ENCODE results near the gene P2RY2. TPM values are rescaled to one million over a fixed set of nuclear protein-coding genes. Genes with fewer than 3 reads are reported as not detected.

The P2RY2 gene
- total RNA-seq, 2 donors from 2014 or later = 0.74 to 3.1 TPM

GRCh38 chr11:73234471-73235181 is 16.5 kb downstream of the P2RY2 start:
- peak; percentile 67 for DNase-seq (ENCODE audit: low spot score)
- intact Hi-C loops (cut with DNase I) = no loop called here

- DNase-seq (ENCODE audit: low spot score) = no peak
- intact Hi-C loops (cut with DNase I) = no loop called here
These were observed 17.2 kb downstream of the P2RY2 start for GRCh38 chr11:73235236-73235786.

DNA sequence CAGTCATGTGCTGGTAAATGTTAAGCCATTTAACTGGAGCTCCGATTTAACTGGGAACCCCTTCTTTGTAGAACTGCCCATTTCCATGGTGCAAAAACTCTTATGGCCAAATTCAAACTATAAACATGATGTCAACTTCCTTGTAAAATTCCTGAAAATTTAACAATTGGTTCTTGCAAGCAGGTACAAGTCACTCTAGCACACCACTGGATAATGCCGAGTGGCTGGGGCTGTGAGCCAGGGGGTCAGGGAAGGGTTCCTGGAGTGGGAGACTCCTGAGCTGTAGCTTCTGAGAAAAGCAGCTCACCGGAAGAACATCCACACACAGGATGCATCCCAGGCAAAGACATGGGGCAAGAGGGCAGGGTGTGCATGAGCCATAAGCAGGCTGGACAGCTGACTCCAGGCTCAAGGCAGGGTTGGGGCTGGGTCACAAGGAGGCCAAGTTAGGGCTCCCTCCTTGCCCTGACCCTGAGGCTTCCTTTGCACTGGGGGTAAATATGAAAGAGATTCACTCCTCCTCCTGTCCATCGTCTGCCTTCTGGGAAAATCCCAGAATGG is 18.2 kb downstream of the P2RY2 start:
- intact Hi-C loops (cut with DNase I) = no loop called here
- peak; percentile 38 for DNase-seq (ENCODE audit: low spot score)

- peak; percentile 71 for DNase-seq (ENCODE audit: low spot score)
- intact Hi-C loops (cut with DNase I) = no loop called here
These were observed 18.8 kb downstream of the P2RY2 start for GRCh38 chr11:73236854-73237253.

GRCh38 chr11:73237471-73238290 is 19.6 kb downstream of the P2RY2 start:
- peak; percentile 78 for DNase-seq (ENCODE audit: low spot score)
- intact Hi-C loops (cut with DNase I) = no loop called here

DNA sequence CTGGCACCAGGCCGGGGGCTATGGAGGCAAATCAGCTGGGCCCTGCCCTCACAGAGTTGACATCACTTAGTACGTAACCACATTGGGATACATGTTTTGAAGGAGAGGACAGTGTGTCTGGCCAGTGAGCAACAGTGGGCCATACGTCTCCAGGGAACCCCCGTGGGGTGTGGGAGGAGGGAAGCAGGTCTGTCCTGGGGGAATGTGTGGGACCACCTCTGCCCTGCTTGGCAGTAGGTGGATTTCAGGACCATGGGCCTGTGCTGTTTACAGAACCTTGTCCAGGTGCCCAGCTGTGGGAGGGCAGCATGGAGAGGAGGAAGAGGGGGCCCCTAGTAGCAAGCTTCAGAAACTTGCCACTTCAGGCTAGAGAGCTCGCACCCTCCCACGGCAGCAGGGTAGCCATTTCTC is 21.0 kb downstream of the P2RY2 start:
- DNase-seq (ENCODE audit: low spot score) = peak; percentile 59
- intact Hi-C loops (cut with DNase I) = no loop called here

DNA sequence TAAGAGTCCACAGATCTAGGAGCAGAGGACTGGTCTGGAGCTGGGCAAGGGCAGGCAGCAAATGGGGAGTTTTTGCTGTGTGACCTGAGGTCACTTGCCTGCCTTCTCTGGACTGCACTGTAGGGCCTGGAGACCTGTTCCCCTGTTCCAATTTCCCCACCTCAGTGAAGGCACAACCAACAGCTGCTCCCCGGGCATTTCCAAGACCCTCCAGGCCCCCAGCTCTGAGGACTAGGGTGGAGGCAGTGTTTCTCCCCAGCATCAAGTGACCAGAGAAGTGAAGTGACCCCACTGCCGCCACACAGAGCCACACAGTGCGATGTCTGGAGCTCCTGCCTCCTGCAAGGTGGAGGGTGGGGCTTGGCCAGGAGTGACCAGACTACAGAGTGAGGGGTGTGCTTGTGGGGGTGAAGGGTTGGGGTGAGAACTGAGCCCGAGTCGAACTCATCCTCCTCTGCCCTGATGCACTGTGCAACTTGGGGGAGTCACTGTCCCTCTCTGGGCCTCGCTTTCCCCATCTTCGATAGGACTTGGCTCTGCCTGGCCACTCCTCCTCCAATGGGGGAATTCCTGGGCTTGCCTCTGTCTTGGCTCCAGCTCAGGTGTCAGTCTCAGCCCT is 21.6 kb downstream of the P2RY2 start:
- intact Hi-C loops (cut with DNase I) = loop anchor here in 1 of 2 donors (5.0 to 10.0 kb wide), 3 partner anchors 48 to 415 kb away; no protein-coding TSS in a partner anchor
- DNase-seq (ENCODE audit: low spot score) = peak; percentile 74

DNA sequence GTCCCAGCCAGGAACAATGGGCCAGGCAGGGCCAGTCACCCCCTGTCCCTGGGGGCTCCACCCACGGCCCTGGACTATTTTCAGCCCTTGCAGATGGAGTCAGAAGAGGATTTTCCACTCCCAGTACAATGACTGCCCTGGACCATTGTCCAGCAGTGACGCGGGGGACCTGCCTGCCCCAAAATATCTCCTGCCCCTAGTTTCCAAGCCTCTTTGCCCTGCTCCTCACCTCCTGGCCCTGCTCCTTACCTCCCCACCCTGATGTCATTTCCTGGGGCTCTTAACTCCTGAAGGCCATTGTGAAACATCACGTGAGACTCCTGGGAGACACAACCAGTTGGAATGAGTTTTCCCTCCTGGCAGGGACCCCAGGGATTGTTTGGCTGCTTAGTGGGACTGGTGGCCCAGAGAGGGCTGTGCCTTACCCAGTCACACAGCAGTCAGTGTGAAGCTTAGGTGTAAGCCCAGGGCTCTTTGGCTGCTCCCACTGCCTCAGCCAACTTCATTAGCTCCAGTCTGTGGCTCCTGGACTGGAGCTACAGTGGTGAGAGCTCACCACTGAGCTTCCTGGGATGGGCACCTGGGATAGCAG is 22.2 kb downstream of the P2RY2 start:
- DNase-seq (ENCODE audit: low spot score) = peak; percentile 89
- intact Hi-C loops (cut with DNase I) = loop anchor here in 1 of 2 donors (5.0 to 10.0 kb wide), 3 partner anchors 47 to 415 kb away; no protein-coding TSS in a partner anchor

DNA sequence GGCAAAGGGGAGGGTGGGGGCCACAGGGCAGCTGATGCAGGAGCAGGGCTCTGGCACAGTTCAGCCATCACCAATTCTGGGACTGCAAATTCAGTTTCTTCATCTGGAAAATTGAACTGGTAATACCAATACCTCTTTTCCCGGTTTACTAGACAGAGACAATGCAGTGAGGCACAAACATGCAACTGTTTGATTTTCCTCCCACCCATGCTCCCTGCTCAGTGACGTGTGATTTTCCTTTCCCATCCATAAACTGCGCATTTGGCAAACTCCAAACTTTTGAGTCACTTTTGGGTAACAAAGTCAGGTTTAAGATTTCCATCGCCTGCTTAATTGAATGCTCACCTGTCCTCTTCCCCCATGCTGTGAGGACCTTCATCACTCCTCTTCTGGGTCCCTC is 23.2 kb downstream of the P2RY2 start:
- peak; percentile 38 for DNase-seq (ENCODE audit: low spot score)
- intact Hi-C loops (cut with DNase I) = loop anchor here in 1 of 2 donors (5.0 to 10.0 kb wide), 3 partner anchors 46 to 416 kb away; no protein-coding TSS in a partner anchor

DNA sequence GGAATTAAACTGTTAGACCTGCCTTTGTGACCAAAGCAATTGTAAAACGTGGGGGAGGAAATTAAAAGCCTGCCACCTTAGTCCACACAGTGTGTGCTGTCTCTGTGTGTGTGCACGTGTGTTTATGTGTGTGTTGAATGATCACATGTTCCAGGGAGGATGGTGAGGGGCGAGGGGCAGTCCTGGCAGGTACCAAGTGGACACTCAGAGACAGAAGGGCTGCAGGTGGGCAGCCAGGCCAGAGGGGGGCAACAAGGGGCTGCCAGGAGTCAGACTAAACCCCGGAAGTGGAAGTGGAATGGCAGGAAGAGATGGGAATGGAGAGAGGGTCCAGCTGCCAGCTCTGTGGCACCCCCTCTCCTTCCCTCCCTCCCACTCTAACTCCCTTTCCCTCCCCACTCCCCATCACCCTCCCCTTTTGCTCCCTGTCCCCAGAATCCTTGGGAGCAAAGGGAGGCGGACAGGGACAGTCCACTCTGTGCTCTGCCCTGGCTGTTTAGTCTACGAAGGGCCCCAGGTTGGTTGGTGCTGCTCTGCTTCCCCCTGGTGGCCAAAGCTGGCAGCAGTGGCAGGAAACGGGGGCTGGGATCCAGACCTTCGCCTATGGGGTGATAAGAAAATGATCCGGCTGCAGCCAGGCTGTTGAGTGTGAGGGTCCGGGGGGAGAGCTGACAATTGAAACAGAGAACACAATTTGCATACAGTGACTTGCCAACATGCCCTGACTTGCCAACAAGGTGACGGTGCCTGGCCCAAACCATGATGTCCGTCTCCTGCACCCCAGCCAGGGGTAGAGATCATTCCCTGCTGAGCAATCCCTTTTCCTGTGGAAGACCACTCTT is 24.4 kb downstream of the P2RY2 start:
- peak; percentile 88 for DNase-seq (ENCODE audit: low spot score)
- intact Hi-C loops (cut with DNase I) = loop anchor here (2.0 to 10.0 kb wide), 4 partner anchors 45 to 418 kb away; no protein-coding TSS in a partner anchor

GRCh38 chr11:73243093-73243485 is 25.0 kb downstream of the P2RY2 start:
- intact Hi-C loops (cut with DNase I) = loop anchor here (2.0 to 10.0 kb wide), 4 partner anchors 44 to 418 kb away; no protein-coding TSS in a partner anchor
- DNase-seq (ENCODE audit: low spot score) = peak; percentile 69

DNA sequence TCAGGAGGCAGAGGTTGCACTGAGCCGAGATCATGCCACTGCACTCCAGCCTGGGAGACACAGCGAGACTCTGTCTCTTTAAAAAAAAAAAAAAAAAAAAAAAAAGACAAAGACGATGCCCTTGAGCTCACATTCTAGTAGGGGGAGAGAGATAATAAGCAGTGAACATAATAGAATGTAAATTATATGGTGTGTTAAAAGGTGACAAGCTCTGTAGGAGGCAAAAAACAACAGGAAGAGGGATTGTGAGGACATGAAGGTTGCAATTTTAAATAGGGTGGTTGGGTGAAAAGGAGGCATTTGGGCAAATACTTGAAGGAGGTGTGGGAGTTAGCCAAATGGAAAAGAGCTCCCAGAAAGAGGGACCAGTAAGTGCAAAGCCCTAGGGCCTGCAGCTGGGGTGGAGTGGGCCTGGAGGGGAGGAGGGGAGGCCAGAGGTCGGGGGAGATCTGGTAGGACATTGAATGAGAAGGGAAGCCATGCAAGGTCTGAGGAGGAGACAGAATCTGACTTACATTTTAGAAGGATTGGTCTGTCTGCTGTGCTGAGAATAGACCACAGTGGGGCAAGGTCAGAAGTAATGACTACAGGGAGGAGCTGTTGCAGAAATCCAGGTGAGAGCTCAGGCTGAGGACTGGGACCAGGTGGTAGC is 26.6 kb downstream of the P2RY2 start:
- DNase-seq (ENCODE audit: low spot score) = no peak
- intact Hi-C loops (cut with DNase I) = loop anchor here in 1 of 2 donors (5.0 to 10.0 kb wide), 3 partner anchors 43 to 420 kb away; no protein-coding TSS in a partner anchor

- intact Hi-C loops (cut with DNase I) = loop anchor here in 1 of 2 donors (10.0 kb wide), 1 partner anchor 421 kb away; no protein-coding TSS in a partner anchor
- DNase-seq (ENCODE audit: low spot score) = peak; percentile 41
These were observed 27.4 kb downstream of the P2RY2 start for GRCh38 chr11:73245461-73245860.

DNA sequence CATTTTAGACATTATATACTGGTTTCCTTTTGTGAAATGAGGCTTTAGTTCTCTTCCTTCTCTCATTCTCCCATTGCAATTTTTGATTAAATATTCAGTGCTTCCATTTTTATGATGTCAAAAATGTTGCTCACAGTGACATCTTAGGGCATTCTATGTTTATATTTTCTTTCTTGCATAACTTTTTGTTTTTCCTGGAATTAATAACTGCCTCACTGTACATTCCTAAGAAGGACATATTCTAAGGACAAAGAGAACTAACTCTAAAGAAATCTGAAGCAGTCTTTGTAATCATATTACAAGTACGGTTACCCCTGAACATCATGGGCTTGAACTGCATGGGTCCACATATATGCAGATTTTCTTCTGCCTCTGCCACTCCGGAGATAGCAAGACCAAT is 28.2 kb downstream of the P2RY2 start:
- intact Hi-C loops (cut with DNase I) = loop anchor here in 1 of 2 donors (10.0 kb wide), 1 partner anchor 422 kb away; no protein-coding TSS in a partner anchor
- DNase-seq (ENCODE audit: low spot score) = no peak

GRCh38 chr11:73248526-73249185 is 30.6 kb downstream of the P2RY2 start:
- intact Hi-C loops (cut with DNase I) = loop anchor here in 1 of 2 donors (10.0 kb wide), 1 partner anchor 424 kb away; no protein-coding TSS in a partner anchor

DNA sequence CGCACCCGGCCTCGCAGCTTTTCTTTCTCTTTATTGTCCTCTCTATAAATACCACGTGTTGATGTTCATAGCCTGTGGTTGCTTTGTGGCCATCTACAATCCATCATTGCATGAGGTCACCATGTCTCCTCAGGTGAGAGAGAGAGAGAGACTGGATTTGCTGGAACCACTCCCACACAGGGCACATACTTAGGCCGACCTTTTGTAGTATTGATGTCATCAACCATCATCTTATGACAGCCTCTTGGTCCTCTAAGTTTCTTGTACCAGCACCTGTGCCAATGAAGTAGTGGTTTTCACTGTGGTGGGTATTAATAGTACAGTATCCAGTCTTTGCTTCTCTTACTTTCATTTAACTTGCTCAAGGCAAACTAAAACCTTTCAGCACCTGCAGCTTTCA is 31.2 kb downstream of the P2RY2 start:
- intact Hi-C loops (cut with DNase I) = loop anchor here in 1 of 2 donors (10.0 kb wide), 1 partner anchor 425 kb away; no protein-coding TSS in a partner anchor
- no peak for DNase-seq (ENCODE audit: low spot score)

More at GRCh38 chr11:73248526-73249185, 30.6 kb downstream of the P2RY2 start:
- DNase-seq (ENCODE audit: low spot score) = no peak

Data from posterior vena cava (tissue), 2 donors.